SH-SY5Y (cell line): Measurements from ENCODE around the gene SMOC1.

ENCODE experiments used
- GATA2 ChIP-seq: IDR thresholded peaks from 2 replicates; pipeline ENCODE4 v1.6.1; 2011; ENCODE audit warnings: mild to moderate bottlenecking, low read depth, low read length
- GATA3 ChIP-seq: IDR thresholded peaks from 2 replicates; pipeline ENCODE4 v1.6.1; 2011; ENCODE audit warnings: low read depth, mild to moderate bottlenecking, low read length, moderate library complexity

DNA sequence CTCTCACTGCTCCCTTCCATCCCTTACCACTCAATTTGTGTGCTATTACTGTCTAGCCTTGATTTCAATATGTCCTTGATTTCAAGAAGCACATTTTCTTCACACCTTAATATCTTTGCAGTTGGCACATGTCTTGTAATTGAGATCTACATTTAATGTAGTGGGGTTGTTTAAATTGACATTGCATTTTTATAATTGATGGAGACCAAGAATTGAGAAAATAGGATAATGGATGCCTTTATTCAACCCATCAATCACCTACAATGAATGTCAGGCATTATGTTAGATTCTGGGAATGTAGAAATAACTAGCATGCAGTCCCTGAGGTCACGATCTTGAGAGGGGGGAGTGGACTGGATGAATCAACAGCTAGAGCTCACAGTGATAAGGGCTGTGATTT is 94.6 kb downstream of the SMOC1 start:
- TF ChIP-seq GATA2: no peak
- no peak for TF ChIP-seq GATA3
